ENCODE measurements around the gene AOC3. TPM values are rescaled to one million over a fixed set of nuclear protein-coding genes. Genes with fewer than 3 reads are reported as not detected.

Gene AOC3
- total and polyA plus RNA-seq, 2 of the 13 experiments (the other 11 are each of a cell fraction or from before 2014, with no cell fraction given), result 8.7 to 51.7 TPM

GRCh38 chr17:42894283-42895184, 43.5 kb downstream of the AOC3 start (continued):
- no peak for TF ChIP-seq ZNF275 (CRISPR knock-in tag; IDR thresholded peaks at IDR 0.05; ENCODE audit: borderline replicate concordance)
- TF ChIP-seq HMG20B (CRISPR knock-in tag; conservative IDR thresholded peaks at IDR 0.05), result 0 out of 2 replicates have a peak, but pooled peaks have one; percentile 36
- TF ChIP-seq ZNF235 (CRISPR knock-in tag; IDR thresholded peaks at IDR 0.05; ENCODE audit: borderline replicate concordance), result no peak; the same call in 1 of the 2 replicates
- TF ChIP-seq ZNF841 (CRISPR knock-in tag; IDR thresholded peaks at IDR 0.05; ENCODE audit: borderline replicate concordance), result no peak
- TF ChIP-seq SPEN (CRISPR knock-in tag; IDR thresholded peaks at IDR 0.05; ENCODE audit: low read depth), result peak; percentile 98; the same call in 1 of the 2 replicates
- 0 out of 2 replicates have a peak, but pooled peaks have one; percentile 29 for TF ChIP-seq NCOA1 (CRISPR knock-in tag; IDR thresholded peaks at IDR 0.05)
- TF ChIP-seq BRCA1 (CRISPR knock-in tag; IDR thresholded peaks at IDR 0.05), result no peak
- TF ChIP-seq SMYD3 (CRISPR knock-in tag; IDR thresholded peaks at IDR 0.05), result peak; percentile 96
- peak; percentile 64; the same call in 1 of the 2 replicates for TF ChIP-seq GFI1 (CRISPR knock-in tag; IDR thresholded peaks at IDR 0.05; ENCODE audit: borderline replicate concordance)
- TF ChIP-seq HINFP (CRISPR knock-in tag; IDR thresholded peaks at IDR 0.05; ENCODE audit: low read depth), result 0 out of 2 replicates have a peak, but pooled peaks have one; percentile 53
- peak; percentile 99 for TF ChIP-seq GATAD2A (CRISPR knock-in tag; IDR thresholded peaks at IDR 0.05)
- TF ChIP-seq ARID3A (IDR thresholded peaks at IDR 0.05; ENCODE audit: low read depth, low read length), result 0 out of 2 replicates have a peak, but pooled peaks have one; percentile 3
- no peak for TF ChIP-seq ZNF558 (CRISPR knock-in tag; IDR thresholded peaks at IDR 0.05; ENCODE audit: borderline replicate concordance)
- no peak for TF ChIP-seq ZNF101 (CRISPR knock-in tag; IDR thresholded peaks at IDR 0.05; ENCODE audit: borderline replicate concordance, low read depth)
- no peak for TF ChIP-seq MAFF (IDR thresholded peaks at IDR 0.05; ENCODE audit: low read depth, low read length)
- TF ChIP-seq, protein P1, sequence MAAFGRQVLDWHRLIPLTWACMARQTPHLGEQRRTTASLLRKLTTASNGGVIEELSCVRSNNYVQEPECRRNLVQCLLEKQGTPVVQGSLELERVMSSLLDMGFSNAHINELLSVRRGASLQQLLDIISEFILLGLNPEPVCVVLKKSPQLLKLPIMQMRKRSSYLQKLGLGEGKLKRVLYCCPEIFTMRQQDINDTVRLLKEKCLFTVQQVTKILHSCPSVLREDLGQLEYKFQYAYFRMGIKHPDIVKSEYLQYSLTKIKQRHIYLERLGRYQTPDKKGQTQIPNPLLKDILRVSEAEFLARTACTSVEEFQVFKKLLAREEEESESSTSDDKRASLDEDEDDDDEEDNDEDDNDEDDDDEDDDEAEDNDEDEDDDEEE (CRISPR knock-in tag; IDR thresholded peaks at IDR 0.05), result peak; percentile 93
- TF ChIP-seq, protein P2, sequence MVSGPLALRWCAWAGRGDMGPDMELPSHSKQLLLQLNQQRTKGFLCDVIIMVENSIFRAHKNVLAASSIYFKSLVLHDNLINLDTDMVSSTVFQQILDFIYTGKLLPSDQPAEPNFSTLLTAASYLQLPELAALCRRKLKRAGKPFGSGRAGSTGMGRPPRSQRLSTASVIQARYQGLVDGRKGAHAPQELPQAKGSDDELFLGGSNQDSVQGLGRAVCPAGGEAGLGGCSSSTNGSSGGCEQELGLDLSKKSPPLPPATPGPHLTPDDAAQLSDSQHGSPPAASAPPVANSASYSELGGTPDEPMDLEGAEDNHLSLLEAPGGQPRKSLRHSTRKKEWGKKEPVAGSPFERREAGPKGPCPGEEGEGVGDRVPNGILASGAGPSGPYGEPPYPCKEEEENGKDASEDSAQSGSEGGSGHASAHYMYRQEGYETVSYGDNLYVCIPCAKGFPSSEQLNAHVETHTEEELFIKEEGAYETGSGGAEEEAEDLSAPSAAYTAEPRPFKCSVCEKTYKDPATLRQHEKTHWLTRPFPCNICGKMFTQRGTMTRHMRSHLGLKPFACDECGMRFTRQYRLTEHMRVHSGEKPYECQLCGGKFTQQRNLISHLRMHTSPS (CRISPR knock-in tag; IDR thresholded peaks at IDR 0.05; ENCODE audit: low read depth), result peak; percentile 55; the same call in 1 of the 2 replicates
- no peak for TF ChIP-seq ZNF230 (CRISPR knock-in tag; IDR thresholded peaks at IDR 0.05)

Measured in HepG2 (cell line).